ENCODE measurements around the gene GFRA1. TPM values are rescaled to one million over a fixed set of nuclear protein-coding genes. Genes with fewer than 3 reads are reported as not detected.

Gene GFRA1
- total and polyA plus RNA-seq, 7 experiments from 2014 or later: not detected

GRCh38 chr10:116263870-116264655 lies 8.9 kb downstream of the GFRA1 start:
- Mint-ChIP-seq H3K4me3 (no peak overlapping the region), H3K27me3 (peaks cover 9 to 29% (median 20%) of the 10 kb centered on the region in 5 donors), H3K9me3 (peaks cover 0 to 3% (median 0%) of the 10 kb centered on the region in 11 donors), H3K4me1 (no peaks in the 10 kb centered on the region), H3K27ac (no peak overlapping the region), H3K36me3 (no peaks in the 10 kb centered on the region)
- intact Hi-C loops (cut with micrococcal nuclease): no loop called here
- POLR2A ChIA-PET: no interaction called here
- no peak overlapping the region for H3K4me3 ChIP-seq (ENCODE audit: low read length)
- CTCF ChIA-PET: no interaction called here
- DNase-seq: no peak
- H3K27ac ChIP-seq (ENCODE audit: low read depth, low read length): no peak overlapping the region
- H3K36me3 ChIP-seq (ENCODE audit: control insufficient read depth in 2 of 3, insufficient read depth in 3 of 3, low read length in 3 of 3): no peaks in the 10 kb centered on the region
- ATAC-seq: no peak
- no peaks in the 10 kb centered on the region for H3K27me3 ChIP-seq (ENCODE audit: control insufficient read depth in 2 of 2, insufficient read depth in 2 of 2, low read length in 2 of 2)
- no peaks in the 10 kb centered on the region for H3K4me1 ChIP-seq (ENCODE audit: control insufficient read depth in 2 of 2, insufficient read depth in 2 of 2, low read length in 2 of 2)
- no peaks in the 10 kb centered on the region for H3K9me3 ChIP-seq (ENCODE audit: control insufficient read depth in 2 of 3, low read length in 3 of 3)

DNA sequence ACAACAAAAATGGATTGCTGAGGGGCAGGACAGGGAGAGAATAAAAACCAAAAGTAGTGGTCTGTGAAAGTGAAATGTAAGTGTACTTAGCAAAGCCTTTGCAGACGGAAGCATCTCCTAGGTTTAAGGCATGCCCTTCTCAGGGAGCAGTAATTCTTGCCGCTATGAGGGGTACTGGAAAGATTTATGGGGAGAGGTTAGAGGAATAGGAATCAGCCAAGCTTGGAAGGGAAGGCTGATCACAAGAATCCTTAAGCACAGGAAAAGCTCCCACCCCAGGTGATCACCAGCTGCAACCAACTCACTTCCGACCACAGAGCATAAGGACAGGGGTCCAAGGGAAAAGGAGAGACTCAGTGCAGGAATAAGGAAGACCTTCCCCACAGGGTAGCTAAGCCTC lies 10.3 kb downstream of the GFRA1 start:
- Mint-ChIP-seq H3K27ac (no peak overlapping the region), H3K9me3 (peaks cover 0 to 2% (median 0%) of the 10 kb centered on the region in 11 donors), H3K4me1 (no peaks in the 10 kb centered on the region), H3K27me3 (peaks cover 0 to 19% (median 13%) of the 10 kb centered on the region in 5 donors), H3K4me3 (no peak overlapping the region), H3K36me3 (no peaks in the 10 kb centered on the region)
- ChIA-PET CTCF (no interaction called here), POLR2A (no interaction called here)
- no peak for DNase-seq
- no peaks in the 10 kb centered on the region for H3K27me3 ChIP-seq (ENCODE audit: control insufficient read depth in 2 of 2, insufficient read depth in 2 of 2, low read length in 2 of 2)
- H3K36me3 ChIP-seq (ENCODE audit: control insufficient read depth in 2 of 3, insufficient read depth in 3 of 3, low read length in 3 of 3): no peaks in the 10 kb centered on the region
- no peaks in the 10 kb centered on the region for H3K4me1 ChIP-seq (ENCODE audit: control insufficient read depth in 2 of 2, insufficient read depth in 2 of 2, low read length in 2 of 2)
- no peak overlapping the region for H3K27ac ChIP-seq (ENCODE audit: low read depth, low read length)
- H3K9me3 ChIP-seq (ENCODE audit: control insufficient read depth in 2 of 3, low read length in 3 of 3): no peaks in the 10 kb centered on the region
- no peak overlapping the region for H3K4me3 ChIP-seq (ENCODE audit: low read length)
- intact Hi-C loops (cut with micrococcal nuclease): no loop called here
- ATAC-seq: no peak

DNA sequence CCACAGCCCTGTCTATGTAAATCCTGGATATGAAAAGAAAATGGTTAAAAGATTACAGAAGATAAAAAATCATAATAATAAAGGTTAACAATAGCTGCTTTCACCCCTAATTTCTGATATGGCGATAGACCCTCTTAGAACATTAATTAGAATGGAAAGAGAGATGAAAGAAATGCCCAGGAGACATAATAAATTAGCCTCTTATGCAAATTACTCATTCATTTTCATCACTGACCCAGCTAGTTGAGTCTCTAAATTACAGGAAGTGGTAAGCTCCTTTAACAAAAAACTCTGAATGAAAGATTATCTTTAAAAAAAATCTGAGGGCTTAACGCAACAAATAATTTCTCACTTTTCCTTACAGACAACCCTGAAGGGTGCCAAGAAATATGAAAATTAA lies 12.4 kb downstream of the GFRA1 start:
- Mint-ChIP-seq H3K4me3 (no peak overlapping the region), H3K36me3 (no peaks in the 10 kb centered on the region), H3K9me3 (peaks cover 0 to 2% (median 0%) of the 10 kb centered on the region in 11 donors), H3K27me3 (peaks cover 0 to 16% (median 7%) of the 10 kb centered on the region in 5 donors), H3K27ac (no peak overlapping the region), H3K4me1 (no peaks in the 10 kb centered on the region)
- H3K4me1 ChIP-seq (ENCODE audit: control insufficient read depth in 2 of 2, insufficient read depth in 2 of 2, low read length in 2 of 2): no peaks in the 10 kb centered on the region
- ATAC-seq (no peak), DNase-seq (no peak)
- H3K4me3 ChIP-seq (ENCODE audit: low read length): no peak overlapping the region
- no peaks in the 10 kb centered on the region for H3K36me3 ChIP-seq (ENCODE audit: control insufficient read depth in 2 of 3, insufficient read depth in 3 of 3, low read length in 3 of 3)
- H3K27ac ChIP-seq (ENCODE audit: low read depth, low read length): no peak overlapping the region
- intact Hi-C loops (cut with micrococcal nuclease): no loop called here
- H3K27me3 ChIP-seq (ENCODE audit: control insufficient read depth in 2 of 2, insufficient read depth in 2 of 2, low read length in 2 of 2): no peaks in the 10 kb centered on the region
- no peaks in the 10 kb centered on the region for H3K9me3 ChIP-seq (ENCODE audit: control insufficient read depth in 2 of 3, low read length in 3 of 3)
- CTCF ChIA-PET: no interaction called here
- POLR2A ChIA-PET: no interaction called here

GRCh38 chr10:116259638-116260037 lies 13.4 kb downstream of the GFRA1 start:
- intact Hi-C loops (cut with micrococcal nuclease): no loop called here
- no peaks in the 10 kb centered on the region for H3K36me3 ChIP-seq (ENCODE audit: control insufficient read depth in 2 of 3, insufficient read depth in 3 of 3, low read length in 3 of 3)
- H3K4me3 ChIP-seq (ENCODE audit: low read length): no peak overlapping the region
- Mint-ChIP-seq H3K4me3 (no peak overlapping the region), H3K9me3 (peaks cover 0 to 2% (median 0%) of the 10 kb centered on the region in 11 donors), H3K27me3 (peaks cover 0 to 16% (median 7%) of the 10 kb centered on the region in 5 donors), H3K4me1 (no peaks in the 10 kb centered on the region), H3K36me3 (no peaks in the 10 kb centered on the region), H3K27ac (no peak overlapping the region)
- no peaks in the 10 kb centered on the region for H3K27me3 ChIP-seq (ENCODE audit: control insufficient read depth in 2 of 2, insufficient read depth in 2 of 2, low read length in 2 of 2)
- H3K27ac ChIP-seq (ENCODE audit: low read depth, low read length): no peak overlapping the region
- ChIA-PET CTCF (no interaction called here), POLR2A (no interaction called here)
- no peaks in the 10 kb centered on the region for H3K9me3 ChIP-seq (ENCODE audit: control insufficient read depth in 2 of 3, low read length in 3 of 3)
- DNase-seq (no peak), ATAC-seq (no peak)
- no peaks in the 10 kb centered on the region for H3K4me1 ChIP-seq (ENCODE audit: control insufficient read depth in 2 of 2, insufficient read depth in 2 of 2, low read length in 2 of 2)

DNA sequence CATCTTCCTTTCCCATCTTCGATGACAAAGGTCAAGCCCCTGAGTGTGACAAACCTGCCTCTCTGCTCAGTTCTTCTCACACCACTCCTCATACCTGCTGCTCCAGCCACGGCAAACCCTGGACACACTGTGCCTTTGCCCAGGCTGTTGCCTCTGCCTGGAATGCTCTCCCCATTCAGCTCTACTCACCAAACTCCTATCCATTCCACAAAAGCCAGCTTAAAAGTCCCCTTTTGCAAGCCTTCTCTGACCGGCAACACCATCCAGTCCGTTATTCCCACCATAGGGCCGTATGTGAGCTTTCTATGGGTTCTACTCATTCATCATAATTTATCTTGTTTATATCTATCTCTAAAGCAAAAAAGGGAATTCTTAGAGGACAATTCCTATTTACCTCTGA lies 15.2 kb downstream of the GFRA1 start:
- H3K4me1 Mint-ChIP-seq: no peaks in the 10 kb centered on the region
- DNase-seq (no peak), ATAC-seq (no peak)
- POLR2A ChIA-PET: no interaction called here
- H3K36me3 Mint-ChIP-seq: no peaks in the 10 kb centered on the region
- intact Hi-C loops (cut with micrococcal nuclease): no loop called here
- CTCF ChIA-PET: no interaction called here
- H3K36me3 ChIP-seq (ENCODE audit: control insufficient read depth in 2 of 3, insufficient read depth in 3 of 3, low read length in 3 of 3): no peaks in the 10 kb centered on the region
- peaks cover 0 to 16% (median 7%) of the 10 kb centered on the region in 5 donors for H3K27me3 Mint-ChIP-seq
- no peak overlapping the region for H3K4me3 ChIP-seq (ENCODE audit: low read length)
- peaks cover 0 to 2% (median 0%) of the 10 kb centered on the region in 11 donors for H3K9me3 Mint-ChIP-seq
- no peaks in the 10 kb centered on the region for H3K9me3 ChIP-seq (ENCODE audit: control insufficient read depth in 2 of 3, low read length in 3 of 3)
- peak overlapping the region in 1 of 9 donors; percentile 31 for H3K27ac Mint-ChIP-seq
- no peak overlapping the region for H3K27ac ChIP-seq (ENCODE audit: low read depth, low read length)
- no peak overlapping the region for H3K4me3 Mint-ChIP-seq
- no peaks in the 10 kb centered on the region for H3K27me3 ChIP-seq (ENCODE audit: control insufficient read depth in 2 of 2, insufficient read depth in 2 of 2, low read length in 2 of 2)
- no peaks in the 10 kb centered on the region for H3K4me1 ChIP-seq (ENCODE audit: control insufficient read depth in 2 of 2, insufficient read depth in 2 of 2, low read length in 2 of 2)

DNA sequence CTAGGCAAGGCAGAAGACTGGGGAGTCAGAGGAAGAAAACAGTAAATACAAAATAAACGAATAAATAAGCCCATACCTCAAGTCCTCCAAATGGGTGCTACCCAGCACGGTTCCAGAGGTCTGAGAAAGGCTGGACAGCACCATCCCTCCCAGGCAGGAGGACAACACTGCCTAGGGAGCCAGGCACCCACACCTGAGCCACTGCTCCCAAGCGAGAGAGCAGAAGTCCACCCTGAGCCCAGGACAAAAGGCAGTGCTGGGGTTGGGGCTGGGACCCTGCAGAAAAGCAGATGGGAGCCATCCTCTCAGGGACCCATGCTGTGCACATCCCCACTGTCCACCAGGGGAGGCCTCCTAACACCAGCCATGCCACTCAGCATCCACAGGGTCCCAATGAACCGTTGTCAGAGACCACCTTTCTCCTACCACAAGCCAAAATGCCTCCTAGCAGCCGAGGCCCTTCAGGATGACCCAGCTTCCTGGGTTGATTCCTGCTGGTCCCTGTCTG lies 16.2 kb downstream of the GFRA1 start:
- ATAC-seq (peak; percentile 16), DNase-seq (no peak)
- CTCF ChIA-PET: interaction anchor here (0.5 kb wide), 1 partner anchor 15 kb away, joined by 3 read pairs; no protein-coding TSS in a partner anchor
- Histone ChIP-seq H3K4me1 (ENCODE audit: control insufficient read depth in 2 of 2, insufficient read depth in 2 of 2, low read length in 2 of 2) (no peaks in the 10 kb centered on the region), H3K4me3 (ENCODE audit: low read length) (no peak overlapping the region), H3K9me3 (ENCODE audit: control insufficient read depth in 2 of 3, low read length in 3 of 3) (no peaks in the 10 kb centered on the region), H3K27me3 (ENCODE audit: control insufficient read depth in 2 of 2, insufficient read depth in 2 of 2, low read length in 2 of 2) (no peaks in the 10 kb centered on the region), H3K27ac (ENCODE audit: low read depth, low read length) (no peak overlapping the region), H3K36me3 (ENCODE audit: control insufficient read depth in 2 of 3, insufficient read depth in 3 of 3, low read length in 3 of 3) (no peaks in the 10 kb centered on the region)
- no peak overlapping the region for H3K4me3 Mint-ChIP-seq
- H3K4me1 Mint-ChIP-seq: no peaks in the 10 kb centered on the region
- POLR2A ChIA-PET: no interaction called here
- H3K9me3 Mint-ChIP-seq: peaks cover 0 to 2% (median 0%) of the 10 kb centered on the region in 11 donors
- no peaks in the 10 kb centered on the region for H3K36me3 Mint-ChIP-seq
- peaks cover 0 to 16% (median 7%) of the 10 kb centered on the region in 5 donors for H3K27me3 Mint-ChIP-seq
- H3K27ac Mint-ChIP-seq: no peak overlapping the region
- intact Hi-C loops (cut with micrococcal nuclease): no loop called here
